Mammary epithelial cell (primary cell): ENCODE results near the gene NAIF1.

Source experiments
- CTCF ChIP-seq, 2 donors: IDR thresholded peaks in 1 of 2; conservative IDR thresholded peaks in 1 of 2; 2 replicates each; pipeline ENCODE4 v1.5.1; 2011 to 2012; ENCODE audit warnings: inconsistent platforms in 2 of 2, low read length in 2 of 2, mild to moderate bottlenecking in 2 of 2, control low read depth in 1 of 2, low read depth in 1 of 2; ENCODE audit not compliant: insufficient read depth in 1 of 2; ENCODE audit errors: extremely low read depth in 1 of 2
- EZH2 ChIP-seq: IDR thresholded peaks from 2 replicates; pipeline ENCODE4 v1.6.1; 2012; ENCODE audit warnings: low read length, inconsistent platforms, borderline replicate concordance

DNA sequence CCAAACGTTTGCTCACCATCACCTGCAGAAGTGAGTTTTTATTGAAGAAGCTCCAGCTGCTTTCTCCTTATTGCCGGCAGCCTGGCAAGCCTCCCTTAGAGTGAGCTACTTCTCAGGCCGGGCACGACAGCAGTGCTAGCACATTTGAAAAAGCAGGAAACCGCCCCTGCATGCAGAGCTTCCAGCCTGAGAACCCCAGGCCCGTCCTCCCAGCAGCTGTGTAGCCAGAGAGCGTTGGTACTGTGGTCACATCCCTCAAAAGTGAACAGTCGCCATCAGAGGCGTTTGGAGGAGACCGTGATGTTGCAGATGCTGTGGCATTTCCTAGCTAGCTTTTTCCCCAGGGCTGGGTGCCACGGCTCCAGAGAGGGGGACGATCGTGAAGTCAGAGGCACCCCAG, 24.5 kb upstream of the NAIF1 start:
- TF ChIP-seq CTCF (conservative IDR thresholded peaks at IDR 0.05 in 1 of 2, IDR thresholded peaks at IDR 0.05 in 1 of 2; ENCODE audit: extremely low read depth in 1 of 2, insufficient read depth in 1 of 2, low read depth in 1 of 2, low read length in 2 of 2) (no peak), EZH2 (no peak)
